ENCODE measurements around the gene APEX1. TPM values are rescaled to one million over a fixed set of nuclear protein-coding genes. Genes with fewer than 3 reads are reported as not detected.
A peak's percentile ranks its signal among the peaks of the same experiment; 100 is the strongest.

Gene APEX1
- total RNA-seq, 1 experiment from 2014 or later: 324 TPM

DNA sequence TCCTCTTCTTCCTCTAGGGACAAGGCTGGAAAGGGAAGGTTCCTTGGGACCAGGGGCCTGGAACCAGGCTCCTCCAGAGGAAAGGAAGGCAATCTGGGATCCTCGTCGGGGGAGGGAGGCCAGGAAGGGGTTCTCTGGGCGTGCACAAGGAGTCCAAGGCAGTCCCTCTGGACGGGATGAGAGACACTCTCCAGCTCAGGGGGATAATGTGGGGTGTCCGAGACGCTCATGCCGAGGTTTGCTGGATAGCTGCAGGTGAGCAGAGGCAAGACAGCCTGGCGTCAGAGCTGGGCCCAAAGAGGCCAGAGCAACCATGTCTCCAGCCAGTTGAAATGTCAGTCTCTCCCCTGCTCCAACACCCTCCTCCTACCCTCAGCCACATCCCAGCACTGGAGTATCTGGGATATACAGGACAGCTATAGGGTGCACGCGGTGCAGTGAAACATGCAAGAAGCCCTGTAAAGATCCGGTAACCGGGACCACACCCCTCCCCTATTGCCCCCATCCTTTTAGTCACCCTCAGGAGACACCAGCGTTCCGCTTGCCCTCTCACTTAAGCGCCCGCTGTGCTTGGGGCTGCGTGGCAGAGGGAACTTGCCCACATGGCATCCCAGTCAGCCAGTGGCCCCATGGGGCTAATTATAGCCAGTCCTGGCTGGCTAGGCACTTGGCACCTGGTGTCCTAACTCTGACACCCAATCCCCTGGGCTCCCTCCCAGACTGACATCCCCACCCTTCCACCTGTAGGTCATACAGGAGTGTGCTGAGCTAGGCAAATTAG, 19.3 kb upstream of the APEX1 start, which contains the start of gene KLHL33:
Gene KLHL33, minus strand, starts transcription at position 585 of the 781 bp plus-strand sequence. Its CDS starts 355 bp downstream, at position 230.
- CTCF ChIA-PET: interaction anchor here (0.6 to 2.4 kb wide), 3 partner anchors 12 to 177 kb away, joined by 3 to 21 read pairs (median 4); no protein-coding TSS in a partner anchor
- POLR2A ChIA-PET: interaction anchor here (0.7 to 1.5 kb wide), 3 partner anchors 19 to 92 kb away, joined by 4 to 8 read pairs (median 8); partner anchors contain the start of genes APEX1, OSGEP, PARP2 and PIP4P1
- ATAC-seq: peak; percentile 18
- no peak within 1 kb of the TSS for H3K27ac Mint-ChIP-seq
- peak within 1 kb of the TSS; percentile 73 for H3K4me3 Mint-ChIP-seq
- no peak for DNase-seq (ENCODE audit: low spot score)
- no peak for TF ChIP-seq ELF4 (CRISPR knock-in tag; IDR thresholded peaks at IDR 0.05; ENCODE audit: low read depth)
- TF ChIP-seq, protein P1, sequence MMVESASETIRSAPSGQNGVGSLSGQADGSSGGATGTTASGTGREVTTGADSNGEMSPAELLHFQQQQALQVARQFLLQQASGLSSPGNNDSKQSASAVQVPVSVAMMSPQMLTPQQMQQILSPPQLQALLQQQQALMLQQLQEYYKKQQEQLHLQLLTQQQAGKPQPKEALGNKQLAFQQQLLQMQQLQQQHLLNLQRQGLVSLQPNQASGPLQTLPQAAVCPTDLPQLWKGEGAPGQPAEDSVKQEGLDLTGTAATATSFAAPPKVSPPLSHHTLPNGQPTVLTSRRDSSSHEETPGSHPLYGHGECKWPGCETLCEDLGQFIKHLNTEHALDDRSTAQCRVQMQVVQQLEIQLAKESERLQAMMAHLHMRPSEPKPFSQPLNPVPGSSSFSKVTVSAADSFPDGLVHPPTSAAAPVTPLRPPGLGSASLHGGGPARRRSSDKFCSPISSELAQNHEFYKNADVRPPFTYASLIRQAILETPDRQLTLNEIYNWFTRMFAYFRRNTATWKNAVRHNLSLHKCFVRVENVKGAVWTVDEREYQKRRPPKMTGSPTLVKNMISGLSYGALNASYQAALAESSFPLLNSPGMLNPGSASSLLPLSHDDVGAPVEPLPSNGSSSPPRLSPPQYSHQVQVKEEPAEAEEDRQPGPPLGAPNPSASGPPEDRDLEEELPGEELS (CRISPR knock-in tag; IDR thresholded peaks at IDR 0.05): no peak
- no peak for TF ChIP-seq ZNF671 (CRISPR knock-in tag; IDR thresholded peaks at IDR 0.05)
- TF ChIP-seq IRF1 (CRISPR knock-in tag; IDR thresholded peaks at IDR 0.05): no peak
- no peaks in the 10 kb centered on the region for H3K9me3 Mint-ChIP-seq
- H3K36me3 Mint-ChIP-seq: no peaks in the 10 kb centered on the region
- peaks cover 13% of the 10 kb centered on the region for H3K4me1 Mint-ChIP-seq
- peaks cover 34% of the 10 kb centered on the region for H3K27me3 Mint-ChIP-seq (ENCODE audit: low read depth)

- ChIA-PET CTCF (interaction anchor here (0.6 to 2.4 kb wide), 2 partner anchors 12 to 21 kb away, joined by 3 to 21 read pairs; no protein-coding TSS in a partner anchor), POLR2A (no interaction called here)
- TF ChIP-seq IRF1 (CRISPR knock-in tag; IDR thresholded peaks at IDR 0.05): no peak
- TF ChIP-seq, protein P2, sequence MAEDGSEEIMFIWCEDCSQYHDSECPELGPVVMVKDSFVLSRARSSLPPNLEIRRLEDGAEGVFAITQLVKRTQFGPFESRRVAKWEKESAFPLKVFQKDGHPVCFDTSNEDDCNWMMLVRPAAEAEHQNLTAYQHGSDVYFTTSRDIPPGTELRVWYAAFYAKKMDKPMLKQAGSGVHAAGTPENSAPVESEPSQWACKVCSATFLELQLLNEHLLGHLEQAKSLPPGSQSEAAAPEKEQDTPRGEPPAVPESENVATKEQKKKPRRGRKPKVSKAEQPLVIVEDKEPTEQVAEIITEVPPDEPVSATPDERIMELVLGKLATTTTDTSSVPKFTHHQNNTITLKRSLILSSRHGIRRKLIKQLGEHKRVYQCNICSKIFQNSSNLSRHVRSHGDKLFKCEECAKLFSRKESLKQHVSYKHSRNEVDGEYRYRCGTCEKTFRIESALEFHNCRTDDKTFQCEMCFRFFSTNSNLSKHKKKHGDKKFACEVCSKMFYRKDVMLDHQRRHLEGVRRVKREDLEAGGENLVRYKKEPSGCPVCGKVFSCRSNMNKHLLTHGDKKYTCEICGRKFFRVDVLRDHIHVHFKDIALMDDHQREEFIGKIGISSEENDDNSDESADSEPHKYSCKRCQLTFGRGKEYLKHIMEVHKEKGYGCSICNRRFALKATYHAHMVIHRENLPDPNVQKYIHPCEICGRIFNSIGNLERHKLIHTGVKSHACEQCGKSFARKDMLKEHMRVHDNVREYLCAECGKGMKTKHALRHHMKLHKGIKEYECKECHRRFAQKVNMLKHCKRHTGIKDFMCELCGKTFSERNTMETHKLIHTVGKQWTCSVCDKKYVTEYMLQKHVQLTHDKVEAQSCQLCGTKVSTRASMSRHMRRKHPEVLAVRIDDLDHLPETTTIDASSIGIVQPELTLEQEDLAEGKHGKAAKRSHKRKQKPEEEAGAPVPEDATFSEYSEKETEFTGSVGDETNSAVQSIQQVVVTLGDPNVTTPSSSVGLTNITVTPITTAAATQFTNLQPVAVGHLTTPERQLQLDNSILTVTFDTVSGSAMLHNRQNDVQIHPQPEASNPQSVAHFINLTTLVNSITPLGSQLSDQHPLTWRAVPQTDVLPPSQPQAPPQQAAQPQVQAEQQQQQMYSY (CRISPR knock-in tag; IDR thresholded peaks at IDR 0.05): 0 out of 2 replicates have a peak, but pooled peaks have one; percentile 27
- TF ChIP-seq RELA (CRISPR knock-in tag; IDR thresholded peaks at IDR 0.05; ENCODE audit: borderline replicate concordance): no peak
- TF ChIP-seq ATF3 (CRISPR knock-in tag; conservative IDR thresholded peaks at IDR 0.05): no peak
- TF ChIP-seq ELF4 (CRISPR knock-in tag; IDR thresholded peaks at IDR 0.05; ENCODE audit: low read depth): no peak
- no peaks in the 10 kb centered on the region for H3K36me3 Mint-ChIP-seq
- ATAC-seq: no peak
- H3K27ac Mint-ChIP-seq: no peak overlapping the region
- no peaks in the 10 kb centered on the region for H3K9me3 Mint-ChIP-seq
- DNase-seq (ENCODE audit: low spot score): no peak
- H3K4me1 Mint-ChIP-seq: peaks cover 13% of the 10 kb centered on the region
- no peak overlapping the region for H3K4me3 Mint-ChIP-seq
- H3K27me3 Mint-ChIP-seq (ENCODE audit: low read depth): peaks cover 34% of the 10 kb centered on the region
Measured at GRCh38 chr14:20436363-20436755, 18.7 kb upstream of the APEX1 start.

DNA sequence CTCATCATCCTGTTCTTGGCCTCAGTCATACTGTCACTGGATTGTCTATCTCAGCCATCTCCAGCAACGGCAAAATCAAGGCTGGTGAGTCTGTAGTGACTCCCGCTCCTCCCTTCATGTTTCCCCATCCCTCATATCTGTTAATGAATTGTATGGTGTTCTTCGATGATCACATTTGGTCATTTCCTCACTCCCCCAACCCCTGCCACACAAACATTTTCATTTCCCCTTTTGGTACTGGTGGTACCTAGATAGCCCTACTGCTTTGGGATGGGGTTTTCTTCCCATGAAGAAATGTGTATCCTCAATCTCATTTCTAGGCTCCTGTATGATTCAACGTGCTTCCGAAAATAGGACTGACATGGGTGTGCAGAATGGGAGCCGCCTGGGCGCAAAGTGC, 16.4 kb upstream of the APEX1 start:
- peaks cover 13% of the 10 kb centered on the region for H3K4me1 Mint-ChIP-seq
- TF ChIP-seq NFYB (CRISPR knock-in tag; conservative IDR thresholded peaks at IDR 0.05; ENCODE audit: low read depth) (no peak), AR (CRISPR knock-in tag; IDR thresholded peaks at IDR 0.05) (no peak), OVOL2 (CRISPR knock-in tag; IDR thresholded peaks at IDR 0.05; ENCODE audit: borderline replicate concordance) (no peak)
- TF ChIP-seq, protein P3, sequence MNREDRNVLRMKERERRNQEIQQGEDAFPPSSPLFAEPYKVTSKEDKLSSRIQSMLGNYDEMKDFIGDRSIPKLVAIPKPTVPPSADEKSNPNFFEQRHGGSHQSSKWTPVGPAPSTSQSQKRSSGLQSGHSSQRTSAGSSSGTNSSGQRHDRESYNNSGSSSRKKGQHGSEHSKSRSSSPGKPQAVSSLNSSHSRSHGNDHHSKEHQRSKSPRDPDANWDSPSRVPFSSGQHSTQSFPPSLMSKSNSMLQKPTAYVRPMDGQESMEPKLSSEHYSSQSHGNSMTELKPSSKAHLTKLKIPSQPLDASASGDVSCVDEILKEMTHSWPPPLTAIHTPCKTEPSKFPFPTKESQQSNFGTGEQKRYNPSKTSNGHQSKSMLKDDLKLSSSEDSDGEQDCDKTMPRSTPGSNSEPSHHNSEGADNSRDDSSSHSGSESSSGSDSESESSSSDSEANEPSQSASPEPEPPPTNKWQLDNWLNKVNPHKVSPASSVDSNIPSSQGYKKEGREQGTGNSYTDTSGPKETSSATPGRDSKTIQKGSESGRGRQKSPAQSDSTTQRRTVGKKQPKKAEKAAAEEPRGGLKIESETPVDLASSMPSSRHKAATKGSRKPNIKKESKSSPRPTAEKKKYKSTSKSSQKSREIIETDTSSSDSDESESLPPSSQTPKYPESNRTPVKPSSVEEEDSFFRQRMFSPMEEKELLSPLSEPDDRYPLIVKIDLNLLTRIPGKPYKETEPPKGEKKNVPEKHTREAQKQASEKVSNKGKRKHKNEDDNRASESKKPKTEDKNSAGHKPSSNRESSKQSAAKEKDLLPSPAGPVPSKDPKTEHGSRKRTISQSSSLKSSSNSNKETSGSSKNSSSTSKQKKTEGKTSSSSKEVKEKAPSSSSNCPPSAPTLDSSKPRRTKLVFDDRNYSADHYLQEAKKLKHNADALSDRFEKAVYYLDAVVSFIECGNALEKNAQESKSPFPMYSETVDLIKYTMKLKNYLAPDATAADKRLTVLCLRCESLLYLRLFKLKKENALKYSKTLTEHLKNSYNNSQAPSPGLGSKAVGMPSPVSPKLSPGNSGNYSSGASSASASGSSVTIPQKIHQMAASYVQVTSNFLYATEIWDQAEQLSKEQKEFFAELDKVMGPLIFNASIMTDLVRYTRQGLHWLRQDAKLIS (CRISPR knock-in tag; IDR thresholded peaks at IDR 0.05; ENCODE audit: borderline replicate concordance): no peak
- TF ChIP-seq, protein P4, sequence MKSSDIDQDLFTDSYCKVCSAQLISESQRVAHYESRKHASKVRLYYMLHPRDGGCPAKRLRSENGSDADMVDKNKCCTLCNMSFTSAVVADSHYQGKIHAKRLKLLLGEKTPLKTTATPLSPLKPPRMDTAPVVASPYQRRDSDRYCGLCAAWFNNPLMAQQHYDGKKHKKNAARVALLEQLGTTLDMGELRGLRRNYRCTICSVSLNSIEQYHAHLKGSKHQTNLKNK (CRISPR knock-in tag; IDR thresholded peaks at IDR 0.05): no peak
- peaks cover 9% of the 10 kb centered on the region for H3K36me3 Mint-ChIP-seq
- ChIA-PET POLR2A (no interaction called here), CTCF (no interaction called here)
- H3K27ac Mint-ChIP-seq: no peak overlapping the region
- ATAC-seq (no peak), DNase-seq (ENCODE audit: low spot score) (no peak)
- H3K27me3 Mint-ChIP-seq (ENCODE audit: low read depth): peaks cover 33% of the 10 kb centered on the region
- no peak overlapping the region for H3K4me3 Mint-ChIP-seq
- H3K9me3 Mint-ChIP-seq: peaks cover 7% of the 10 kb centered on the region
